HG03354 (cell line): ENCODE results near the gene ARMC12.

ENCODE experiments used
- ATAC-seq: cut with Tn5 transposase; IDR thresholded peaks from one replicate; pipeline ENCODE4 v1.9.1; 2021; ENCODE audit warnings: mild to moderate bottlenecking; ENCODE audit not compliant: unreplicated experiment, poor library complexity, severe bottlenecking

The ARMC12 gene

GRCh38 chr6:35759426-35759825 lies 22.6 kb downstream of the ARMC12 start:
- ATAC-seq = no peak

GRCh38 chr6:35765739-35766138 lies 28.9 kb downstream of the ARMC12 start:
- no peak for ATAC-seq

GRCh38 chr6:35769211-35769610 lies 32.4 kb downstream of the ARMC12 start:
- no peak for ATAC-seq

- no peak for ATAC-seq
These were observed 34.5 kb downstream of the ARMC12 start for GRCh38 chr6:35771343-35771627.

GRCh38 chr6:35774116-35774794 lies 37.4 kb downstream of the ARMC12 start:
- no peak for ATAC-seq

GRCh38 chr6:35775031-35775430 lies 38.2 kb downstream of the ARMC12 start:
- no peak for ATAC-seq

- no peak for ATAC-seq
These were observed 39.8 kb downstream of the ARMC12 start, which contains the start of gene CLPSL2 for GRCh38 chr6:35776364-35777215. TSS of gene CLPSL2 (plus strand) at chr6:35776598. CDS start at chr6:35776619, 21 bp downstream.

GRCh38 chr6:35777356-35778102 lies 40.7 kb downstream of the ARMC12 start:
- ATAC-seq = no peak

GRCh38 chr6:35778437-35778836 lies 41.6 kb downstream of the ARMC12 start:
- ATAC-seq = no peak

GRCh38 chr6:35780719-35781118 lies 43.9 kb downstream of the ARMC12 start, which contains the start of gene CLPSL1:
TSS of gene CLPSL1 (plus strand) at chr6:35781019. CDS start at chr6:35781111, 92 bp downstream.
- ATAC-seq = no peak

GRCh38 chr6:35781290-35781689 lies 44.5 kb downstream of the ARMC12 start:
- ATAC-seq = no peak

- ATAC-seq = no peak
These were observed 45.6 kb downstream of the ARMC12 start for GRCh38 chr6:35782424-35782823.

- no peak for ATAC-seq
These were observed 47.4 kb downstream of the ARMC12 start for GRCh38 chr6:35784200-35784599.

GRCh38 chr6:35786272-35786671 lies 49.4 kb downstream of the ARMC12 start:
- ATAC-seq = no peak

- ATAC-seq = no peak
These were observed 50.0 kb downstream of the ARMC12 start for GRCh38 chr6:35786810-35787209.

GRCh38 chr6:35787266-35788218 lies 50.7 kb downstream of the ARMC12 start:
- no peak for ATAC-seq

GRCh38 chr6:35788423-35788982 lies 51.7 kb downstream of the ARMC12 start:
- ATAC-seq = no peak

GRCh38 chr6:35790683-35791082 lies 53.9 kb downstream of the ARMC12 start:
- ATAC-seq = no peak
